ENCODE measurements around the gene UBE3B. TPM values are rescaled to one million over a fixed set of nuclear protein-coding genes. Genes with fewer than 3 reads are reported as not detected.

UBE3B gene
- polyA plus RNA-seq, 10 donors = 19.5 to 28.9 (median 24.4) TPM

DNA sequence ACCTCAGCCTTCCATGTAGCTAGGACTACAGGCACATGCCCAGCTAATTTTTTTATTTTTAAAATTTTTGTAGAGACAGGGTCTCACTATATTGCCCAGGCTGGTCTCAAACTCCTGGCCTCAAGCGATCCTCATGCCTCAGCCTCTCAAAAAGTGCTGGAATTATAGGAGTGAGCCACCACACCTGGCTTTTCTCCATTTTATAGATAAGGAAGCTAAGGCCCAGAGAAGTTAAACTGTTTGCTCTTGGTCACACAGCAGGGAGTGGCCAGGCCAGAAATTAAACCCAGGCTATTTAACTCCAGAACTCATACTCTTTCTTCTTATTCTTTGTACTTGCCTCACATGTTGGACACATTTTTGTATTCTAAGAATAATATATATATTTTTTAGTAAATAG, 16.5 kb downstream of the UBE3B start:
- no peak for DNase-seq

GRCh38 chr12:109494348-109494881, 17.0 kb downstream of the UBE3B start:
- no peak for DNase-seq

- no peak for DNase-seq
These were observed 17.6 kb downstream of the UBE3B start for GRCh38 chr12:109495012-109495411.

- DNase-seq = no peak
These were observed 18.9 kb downstream of the UBE3B start for GRCh38 chr12:109496306-109496705.

- no peak for DNase-seq
These were observed 20.2 kb downstream of the UBE3B start for GRCh38 chr12:109497675-109498074.

DNA sequence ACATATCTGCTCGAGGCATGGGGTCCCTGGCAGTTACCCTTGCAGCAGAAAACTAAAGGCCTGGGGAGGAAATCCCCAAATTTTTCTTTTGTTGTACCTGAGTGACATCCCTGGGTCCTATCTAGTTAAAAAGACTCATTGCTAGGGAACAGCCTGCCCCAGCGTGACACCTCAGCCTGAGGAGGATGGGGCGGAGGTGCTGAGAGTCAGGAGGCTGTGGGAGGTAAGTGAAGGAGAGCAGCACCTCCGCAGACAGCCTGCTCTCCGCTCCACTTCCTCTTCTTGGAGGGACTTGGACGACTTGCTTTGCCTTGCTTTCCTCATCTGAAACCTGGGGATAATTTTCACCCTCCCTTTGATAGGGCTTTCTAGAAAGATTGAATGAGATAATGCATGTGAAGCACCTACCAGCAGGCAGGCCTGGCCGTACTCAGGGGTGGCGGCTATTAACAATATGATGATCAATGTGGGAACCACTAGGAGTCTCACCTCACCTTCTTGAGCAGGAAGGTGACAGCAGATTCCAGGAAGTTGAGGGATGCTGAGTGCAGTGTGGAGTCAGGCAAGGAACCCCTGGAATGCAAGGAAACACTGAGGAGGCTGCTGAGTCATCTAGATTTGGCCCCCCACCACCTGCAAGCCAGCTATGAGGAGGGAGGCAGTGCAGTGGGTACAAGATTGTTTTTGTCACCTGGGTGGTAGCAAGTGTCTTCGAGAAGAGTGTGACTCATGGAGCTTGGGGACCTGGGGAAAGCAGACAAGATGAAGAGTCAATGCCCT, 23.2 kb downstream of the UBE3B start:
- no peak for DNase-seq

GRCh38 chr12:109501299-109501698, 23.9 kb downstream of the UBE3B start:
- DNase-seq = no peak

GRCh38 chr12:109502332-109502731, 24.9 kb downstream of the UBE3B start:
- DNase-seq = no peak

GRCh38 chr12:109503611-109504010, 26.2 kb downstream of the UBE3B start:
- DNase-seq = no peak

GRCh38 chr12:109504068-109504467, 26.6 kb downstream of the UBE3B start:
- DNase-seq = no peak

GRCh38 chr12:109510196-109510595, 32.8 kb downstream of the UBE3B start:
- no peak for DNase-seq

GRCh38 chr12:109512608-109513007, 35.2 kb downstream of the UBE3B start:
- no peak for DNase-seq

GRCh38 chr12:109513051-109513450, 35.6 kb downstream of the UBE3B start:
- DNase-seq = no peak

DNA sequence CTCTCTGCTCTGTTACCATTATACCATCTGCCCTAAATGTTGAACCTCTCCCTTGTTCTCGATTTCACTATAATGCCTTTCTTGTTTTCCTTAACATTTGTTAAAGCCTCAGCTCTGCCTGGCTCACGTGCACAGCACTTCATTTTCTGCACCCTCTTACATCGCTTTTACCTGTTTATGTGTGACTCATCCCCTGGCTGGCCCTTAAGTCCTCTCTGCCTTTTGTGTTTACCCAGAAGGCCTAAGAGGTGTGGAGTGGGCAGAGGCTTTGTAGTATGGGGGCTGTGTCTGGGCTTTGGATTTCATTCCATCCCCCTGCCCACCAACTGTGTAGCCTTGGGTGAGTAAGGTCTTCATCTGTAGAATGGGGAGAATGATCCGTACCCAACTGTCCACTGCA, 36.5 kb downstream of the UBE3B start:
- DNase-seq = no peak

DNA sequence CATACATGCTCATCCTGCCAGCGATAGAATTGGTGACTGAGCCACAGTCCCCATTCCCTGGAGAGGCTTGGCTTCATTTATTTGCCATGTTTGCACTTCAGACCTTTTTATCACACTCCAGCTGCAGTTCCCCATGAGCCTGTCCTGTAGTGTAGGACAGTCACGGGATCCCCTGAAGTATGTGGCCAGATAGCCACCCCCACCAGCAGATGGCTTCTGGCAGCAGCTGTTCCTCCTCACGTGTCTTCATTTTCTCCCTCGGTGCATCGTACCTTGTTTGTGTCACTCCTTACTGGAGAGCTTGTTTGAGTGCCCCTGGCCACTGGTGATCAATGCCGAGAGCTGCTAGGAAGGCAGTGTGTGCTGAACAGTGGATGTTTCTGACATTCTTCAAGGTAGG, 40.2 kb downstream of the UBE3B start:
- peak; percentile 20 to 41 (median 23) for DNase-seq

DNA sequence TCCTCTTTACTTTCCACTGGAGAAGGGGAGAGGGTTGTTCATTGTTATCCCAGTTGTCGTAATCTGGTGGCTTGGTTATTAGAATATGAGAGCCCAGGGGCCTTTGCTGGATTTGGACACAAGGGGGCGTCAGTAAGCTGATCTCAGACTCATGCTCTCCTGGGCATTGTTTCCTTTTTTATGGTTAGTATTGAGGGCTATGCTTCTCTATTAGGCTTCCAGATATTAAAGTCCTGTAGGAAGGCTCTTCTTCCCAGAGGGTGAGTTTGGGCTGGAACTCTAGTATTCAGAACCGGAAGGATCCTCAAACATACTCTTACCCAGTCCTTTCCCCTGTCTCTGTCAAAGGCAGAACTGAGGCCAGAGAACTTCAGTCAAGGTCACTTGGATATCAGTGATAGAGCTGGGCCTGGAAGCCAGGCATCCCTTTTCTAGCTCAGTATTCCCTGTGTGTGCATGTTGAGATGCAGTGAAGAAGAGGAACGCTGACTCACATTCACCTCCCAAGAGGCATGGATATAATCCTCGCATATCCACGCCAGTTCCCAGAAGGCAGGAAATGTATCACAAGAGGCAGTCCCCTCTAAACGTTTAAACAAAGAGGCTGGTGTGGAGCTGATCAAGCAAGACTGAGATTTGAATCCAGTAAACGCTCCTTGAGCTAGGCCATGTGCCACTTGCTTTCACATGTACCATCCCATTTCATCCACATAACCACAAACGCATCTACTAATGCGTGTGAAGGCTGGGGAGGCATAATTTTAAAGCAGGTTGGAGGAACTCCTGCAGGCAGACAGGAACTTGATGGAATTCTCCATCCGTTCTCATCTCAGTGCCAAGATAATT, 41.6 kb downstream of the UBE3B start:
- peak; percentile 54 to 81 (median 67) for DNase-seq

GRCh38 chr12:109519787-109520186, 42.4 kb downstream of the UBE3B start:
- DNase-seq = no peak

DNA sequence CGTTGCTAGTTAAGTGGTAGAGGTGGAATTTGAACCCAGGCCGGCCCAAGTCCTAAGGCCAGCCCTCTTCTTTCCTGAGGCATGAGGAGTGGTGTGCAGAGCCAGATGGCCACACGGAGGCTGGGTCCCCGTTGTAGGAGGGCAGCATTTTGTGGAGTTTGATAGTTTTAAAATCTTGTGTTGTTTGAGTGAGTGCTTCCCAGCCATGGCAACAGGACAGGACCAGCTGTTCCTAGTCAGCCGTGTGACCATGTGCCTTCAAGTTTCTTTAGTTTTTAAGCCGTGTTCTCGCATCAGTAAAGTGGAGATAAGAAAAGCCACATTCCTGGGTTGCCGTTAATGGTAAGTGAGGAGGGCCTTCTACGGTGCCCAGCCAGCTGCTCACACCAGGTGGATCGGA, 44.4 kb downstream of the UBE3B start:
- no peak for DNase-seq

DNA sequence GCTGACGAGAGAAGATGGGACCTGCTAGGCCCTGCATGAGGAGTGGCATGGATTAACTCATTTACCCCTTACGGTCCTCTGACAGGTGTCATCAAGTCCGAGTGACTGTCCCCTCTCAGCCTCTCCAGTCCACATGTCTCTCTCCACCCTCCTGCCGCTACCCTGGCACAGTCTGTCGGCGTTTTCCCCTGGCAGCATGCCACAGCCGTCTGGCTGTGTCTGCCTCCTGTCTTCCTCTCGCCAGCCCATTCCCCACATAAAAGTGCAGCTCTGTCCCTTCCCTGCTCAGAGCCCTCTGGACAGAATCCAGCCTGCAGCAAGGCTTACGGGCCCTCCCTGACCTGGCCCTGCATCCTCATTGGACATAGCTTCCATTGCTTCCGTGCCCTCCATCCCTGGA, 45.6 kb downstream of the UBE3B start:
- peak in 2 of 3 donors; percentile 29 to 38 for DNase-seq

- DNase-seq = no peak
These were observed 46.1 kb downstream of the UBE3B start for GRCh38 chr12:109523504-109523903.

DNA sequence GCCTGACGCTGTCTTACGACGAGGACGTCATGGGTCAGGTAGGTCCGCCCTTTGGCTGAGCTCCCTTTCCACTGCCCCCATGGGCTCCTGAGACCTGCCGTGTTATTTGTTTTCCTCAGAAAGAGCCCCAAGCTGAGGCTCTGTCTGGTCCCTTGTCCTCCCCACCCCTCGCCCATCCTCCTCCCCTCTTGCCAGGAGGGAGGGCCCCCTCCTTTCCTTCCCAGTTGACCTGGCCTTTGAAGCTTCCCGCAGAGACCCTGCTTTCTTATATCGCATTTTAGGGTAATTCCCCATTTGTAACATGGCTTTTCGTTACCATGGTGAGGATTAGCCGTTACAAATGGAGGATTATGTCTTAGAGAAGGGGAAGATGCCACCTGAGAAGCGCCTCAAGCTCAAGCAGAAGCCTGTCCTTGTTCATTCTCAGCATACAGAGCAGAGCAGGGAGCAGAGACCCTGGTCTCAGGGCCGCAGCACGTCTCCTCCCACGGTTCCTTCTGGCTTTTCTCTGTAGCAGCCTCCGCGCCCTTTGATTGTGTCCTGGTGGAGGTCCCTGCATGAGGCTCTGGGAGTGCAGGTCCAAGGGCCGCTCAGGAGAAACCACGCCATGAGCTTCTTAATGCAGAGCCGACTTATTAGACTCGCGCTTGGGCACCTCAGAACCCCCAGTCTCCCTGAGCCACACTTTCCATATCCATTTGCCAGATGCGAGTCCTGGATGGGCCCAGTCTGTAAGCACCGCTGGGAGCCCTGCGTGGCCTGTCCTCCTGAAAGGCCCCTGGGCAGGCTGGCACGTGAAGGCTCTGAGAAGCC, 47.2 kb downstream of the UBE3B start:
- no peak for DNase-seq

DNA sequence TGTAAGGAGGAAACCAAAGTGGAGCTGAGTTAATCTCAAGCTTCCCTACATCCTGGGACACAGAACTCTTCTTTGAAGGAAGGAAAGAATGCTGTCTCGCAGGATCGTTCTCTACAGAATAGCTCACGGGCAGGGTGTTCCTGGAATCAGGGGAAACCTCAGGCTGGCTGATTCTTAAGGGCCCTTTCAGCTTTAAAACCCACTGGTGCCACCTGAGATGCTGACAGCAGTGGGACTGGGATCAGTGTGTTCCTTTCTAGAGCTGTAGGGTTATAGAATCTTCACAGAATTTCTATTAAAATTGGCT, 47.8 kb downstream of the UBE3B start:
- no peak for DNase-seq

All from muscle of back (tissue), 11 donors.